ENCODE results near the gene SHPK.

Gene SHPK

DNA sequence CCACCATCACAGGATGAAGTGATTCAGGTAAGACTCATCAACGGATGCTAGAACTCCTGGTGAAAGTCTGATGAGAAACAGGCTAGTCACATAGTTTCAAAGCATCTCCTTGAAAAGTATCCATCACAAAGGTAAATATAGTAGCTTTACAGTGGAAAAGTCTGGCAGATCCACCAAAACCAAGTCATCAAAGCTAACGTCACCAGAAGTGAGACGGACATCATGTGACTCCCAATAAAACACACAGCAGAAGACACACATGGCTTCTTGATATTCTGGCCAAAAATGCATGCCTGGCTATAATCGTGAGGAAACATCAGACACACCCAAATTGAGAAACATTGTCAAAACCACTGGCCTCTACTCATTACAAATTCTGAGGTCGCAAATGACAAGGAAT is 60.5 kb downstream of the SHPK start:
- H3K4me3 ChIP-seq: no peak overlapping the region
- TF ChIP-seq CTCF (IDR thresholded peaks at IDR 0.05): no peak
- no peak for DNase-seq (ENCODE audit: low spot score)
- H3K27ac ChIP-seq: no peak overlapping the region

GRCh38 chr17:3574231-3574630 is 61.8 kb downstream of the SHPK start:
- no peak overlapping the region for H3K4me3 ChIP-seq
- H3K27ac ChIP-seq: no peak overlapping the region
- TF ChIP-seq CTCF (IDR thresholded peaks at IDR 0.05): no peak
- no peak for DNase-seq (ENCODE audit: low spot score)

- H3K4me3 ChIP-seq: no peak overlapping the region
- no peak for DNase-seq (ENCODE audit: low spot score)
- TF ChIP-seq CTCF (IDR thresholded peaks at IDR 0.05): no peak
Measured at GRCh38 chr17:3573246-3574100, 62.6 kb downstream of the SHPK start.

GRCh38 chr17:3572231-3572630 is 63.8 kb downstream of the SHPK start:
- H3K4me3 ChIP-seq: no peak overlapping the region
- no peak overlapping the region for H3K27ac ChIP-seq
- DNase-seq (ENCODE audit: low spot score): no peak
- no peak for TF ChIP-seq CTCF (IDR thresholded peaks at IDR 0.05)

More at GRCh38 chr17:3573246-3574100, 62.6 kb downstream of the SHPK start:
- H3K27ac ChIP-seq: no peak overlapping the region

- no peak overlapping the region for H3K27ac ChIP-seq
- no peak for TF ChIP-seq CTCF (IDR thresholded peaks at IDR 0.05)
- DNase-seq (ENCODE audit: low spot score): no peak
Measured at GRCh38 chr17:3571043-3571900, 64.8 kb downstream of the SHPK start.

DNA sequence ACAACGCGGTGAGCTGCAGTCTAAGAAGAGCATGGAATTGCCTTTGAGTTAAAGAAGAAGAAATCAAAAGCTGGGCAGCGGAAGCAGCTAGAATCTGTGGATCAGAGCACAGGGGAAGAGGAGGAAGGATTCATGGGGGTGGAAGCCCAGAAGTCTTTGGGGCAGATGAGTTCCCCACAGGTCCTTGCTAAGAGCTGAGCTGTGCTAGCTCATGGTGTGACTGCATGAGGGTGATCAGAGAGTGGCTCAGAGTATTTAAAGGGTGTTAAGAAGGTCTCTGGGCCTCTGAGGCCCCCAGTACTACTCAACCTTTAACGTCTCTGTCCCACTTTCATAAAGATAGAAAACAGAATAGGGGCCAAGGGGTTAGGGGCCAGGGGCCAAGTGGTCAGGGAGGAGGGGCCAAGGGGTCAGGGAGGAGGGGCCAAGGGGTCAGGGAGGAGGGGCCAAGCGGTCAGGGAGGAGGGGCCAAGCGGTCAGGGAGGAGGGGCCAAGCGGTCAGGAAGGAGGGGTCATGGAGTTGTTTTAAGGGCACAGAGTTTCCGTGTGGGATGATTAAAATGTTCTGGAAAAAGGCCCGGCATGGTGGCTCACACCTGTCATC is 66.4 kb downstream of the SHPK start:
- H3K27ac ChIP-seq: no peak overlapping the region
- TF ChIP-seq CTCF (IDR thresholded peaks at IDR 0.05): no peak
- H3K4me3 ChIP-seq: no peak overlapping the region
- no peak for DNase-seq (ENCODE audit: low spot score)

More at GRCh38 chr17:3571043-3571900, 64.8 kb downstream of the SHPK start:
- H3K4me3 ChIP-seq: no peak overlapping the region
